Right renal pelvis (tissue), 4 donors: ENCODE measurements around the gene PRSS8. TPM values are rescaled to one million over a fixed set of nuclear protein-coding genes. Genes with fewer than 3 reads are reported as not detected.
"Not testable (repeated sequence)": the region's sequence is repeated elsewhere in the genome, so short reads cannot be mapped to it uniquely, and the experiment has no call there.

Experiments used
- DNase-seq, 4 donors: peaks; one replicate each; pipeline ENCODE4 v3.0.0-alpha.2; 2013; ENCODE audit warnings: low read depth in 4 of 4, low spot score in 3 of 4, missing footprints in 1 of 4
- polyA plus RNA-seq, 4 donors: library from polyadenylated mRNA; unstranded; fragments of 120-200 nt; gene quantifications; one replicate each; pipeline ENCODE4 v1.2.1, GENCODE V29; 2013; ENCODE audit not compliant: insufficient read length in 4 of 4

Gene PRSS8
- polyA plus RNA-seq, 4 donors, result 58.9 to 87.4 (median 63.5) TPM

DNA sequence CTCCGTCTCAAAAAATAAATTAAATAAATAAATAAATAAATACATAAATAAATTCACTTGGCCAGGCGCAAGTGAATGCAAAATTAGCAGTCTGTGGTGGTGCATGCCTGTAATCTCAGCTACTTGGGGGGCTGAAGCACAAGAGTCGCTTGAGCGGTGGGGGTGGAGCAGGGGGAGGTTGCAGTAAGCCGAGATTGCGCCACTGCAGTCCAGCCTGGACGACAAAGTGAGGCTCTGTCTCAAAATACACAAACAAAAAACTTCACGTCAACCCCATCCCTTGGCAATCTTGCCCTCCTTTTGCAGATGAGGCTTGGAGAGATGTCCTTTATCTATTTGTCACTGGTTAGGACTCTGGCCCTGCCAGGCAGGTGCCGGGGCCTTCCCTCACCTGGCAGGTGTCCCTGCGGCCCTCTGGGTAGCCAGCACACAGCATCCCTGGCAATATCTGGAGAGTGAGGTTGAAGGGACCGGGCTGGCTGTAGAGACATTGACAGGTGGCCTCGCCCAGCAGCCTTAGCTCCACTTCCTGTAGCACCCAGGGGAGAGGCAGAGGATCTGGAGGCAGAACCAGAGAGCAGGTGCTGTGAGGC is 10.0 kb upstream of the PRSS8 start:
- no peak for DNase-seq

DNA sequence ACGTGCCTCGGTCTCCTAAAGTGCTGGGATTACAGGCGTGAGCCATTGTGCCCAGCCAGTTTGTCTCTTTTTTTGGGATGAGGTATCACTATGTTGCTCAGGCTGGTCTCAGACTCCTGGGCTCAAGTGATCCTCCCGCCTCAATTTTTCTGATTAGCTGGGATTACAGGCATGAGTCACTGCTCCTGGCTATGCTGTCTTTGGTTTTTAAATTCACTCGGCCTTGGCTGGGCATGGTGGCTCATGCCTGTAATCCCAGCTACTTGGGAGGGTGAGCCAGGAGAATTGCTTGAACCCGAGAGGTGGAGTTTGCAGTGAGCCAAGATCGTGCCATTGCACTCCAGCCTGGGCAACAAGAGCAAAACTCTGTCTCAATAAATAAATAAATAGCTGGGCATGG is 8.9 kb upstream of the PRSS8 start:
- DNase-seq, result not testable (repeated sequence)

DNA sequence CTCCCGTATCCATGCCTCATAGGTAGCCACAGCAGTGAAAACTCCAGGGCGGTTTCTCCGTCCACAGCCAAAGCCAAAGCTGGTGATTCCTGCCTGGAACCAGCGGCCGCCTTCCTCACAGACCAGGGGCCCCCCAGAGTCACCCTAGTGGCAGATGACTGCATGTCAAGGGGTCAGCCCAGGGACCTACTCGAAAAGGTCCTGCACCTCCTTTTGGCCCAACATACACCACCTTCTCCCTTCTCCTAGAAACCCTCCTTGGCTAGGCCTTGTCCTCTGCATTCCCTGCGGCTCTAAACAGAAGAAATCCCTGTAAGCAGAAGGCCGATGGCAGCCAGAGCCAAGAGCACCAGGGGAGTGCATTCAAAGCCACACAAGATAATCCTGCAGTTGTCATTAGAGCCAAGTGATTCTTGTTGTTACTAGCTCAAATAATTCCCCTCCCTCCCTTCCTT is 8.2 kb upstream of the PRSS8 start:
- no peak for DNase-seq

DNA sequence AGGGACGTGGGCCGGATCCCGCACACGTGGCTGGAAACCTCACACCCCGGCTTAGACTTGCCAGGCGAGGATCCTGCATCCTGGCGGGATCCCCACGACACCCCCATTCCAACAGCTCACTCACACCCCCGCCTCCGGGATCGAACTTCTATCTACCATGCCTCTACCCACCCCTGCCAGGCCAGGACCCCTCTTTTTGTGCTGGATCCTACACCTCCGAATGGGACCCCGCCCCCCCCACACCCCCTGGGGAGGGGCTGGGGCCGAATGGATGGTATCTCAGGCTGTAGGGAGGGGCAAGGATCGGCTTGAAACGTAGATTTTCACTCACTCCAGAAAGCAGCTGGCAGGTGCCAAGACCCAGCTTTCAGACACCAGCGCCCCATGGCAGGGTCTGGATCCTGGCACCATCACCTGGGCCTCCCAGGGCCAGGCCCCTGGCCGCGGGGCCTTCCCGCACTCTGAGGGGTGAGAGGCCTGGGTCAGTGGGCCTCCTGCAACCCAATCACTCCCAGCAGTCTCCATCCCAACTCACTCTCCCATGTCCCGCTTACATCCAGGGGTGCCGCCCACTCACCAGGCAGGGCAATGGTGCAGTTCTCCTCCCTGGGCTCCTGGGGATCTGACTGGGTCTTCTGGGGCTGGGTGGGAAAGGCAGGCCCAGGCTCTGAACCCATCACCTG is 7.6 kb upstream of the PRSS8 start:
- DNase-seq, result no peak

DNA sequence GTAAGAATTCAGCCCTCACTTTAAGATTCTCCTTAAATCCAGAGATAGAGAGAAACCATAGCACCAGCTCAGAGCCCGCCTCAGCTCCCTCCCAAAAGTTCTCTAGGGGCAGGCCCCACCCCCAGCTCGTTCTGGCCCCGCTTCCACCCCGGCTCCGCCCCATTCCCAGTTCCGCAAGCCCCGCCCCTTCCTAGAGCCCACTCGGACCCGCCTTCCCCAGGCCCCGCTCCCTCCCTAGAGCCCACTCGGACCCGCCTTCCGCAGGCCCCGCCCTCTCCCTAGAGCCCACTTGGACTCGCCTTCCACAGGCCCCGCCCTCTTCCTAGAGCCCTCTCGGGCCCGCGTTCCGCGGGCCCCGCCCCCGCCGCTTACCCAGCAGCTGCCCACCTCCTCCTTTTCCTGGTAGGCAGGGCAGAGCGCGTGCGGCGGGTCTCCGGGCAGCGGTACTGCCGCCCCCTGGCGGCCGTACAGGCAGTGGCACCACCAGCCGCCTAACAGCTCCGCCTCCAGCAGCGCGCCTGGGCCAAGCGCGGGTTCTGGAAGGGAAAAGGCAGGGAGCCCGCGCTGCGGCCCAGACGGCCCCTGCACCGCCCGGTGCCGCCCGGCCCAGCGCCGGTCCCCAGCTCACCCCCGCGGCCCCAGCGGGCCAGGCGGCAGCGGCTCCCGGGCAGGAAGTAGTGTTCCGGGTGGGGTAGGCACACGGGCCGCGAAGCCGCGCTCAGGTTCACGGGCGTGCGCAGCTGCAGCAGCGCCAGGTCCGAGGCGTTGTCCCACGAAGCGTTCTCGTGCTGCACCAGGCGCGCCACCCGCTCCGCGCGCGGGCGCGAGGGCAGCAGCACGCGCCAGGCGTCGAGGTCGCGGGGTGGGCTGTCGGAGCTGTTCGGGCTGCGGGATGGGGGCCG is 6.8 kb upstream of the PRSS8 start:
- peak; percentile 96 to 99 (median 98) for DNase-seq

DNA sequence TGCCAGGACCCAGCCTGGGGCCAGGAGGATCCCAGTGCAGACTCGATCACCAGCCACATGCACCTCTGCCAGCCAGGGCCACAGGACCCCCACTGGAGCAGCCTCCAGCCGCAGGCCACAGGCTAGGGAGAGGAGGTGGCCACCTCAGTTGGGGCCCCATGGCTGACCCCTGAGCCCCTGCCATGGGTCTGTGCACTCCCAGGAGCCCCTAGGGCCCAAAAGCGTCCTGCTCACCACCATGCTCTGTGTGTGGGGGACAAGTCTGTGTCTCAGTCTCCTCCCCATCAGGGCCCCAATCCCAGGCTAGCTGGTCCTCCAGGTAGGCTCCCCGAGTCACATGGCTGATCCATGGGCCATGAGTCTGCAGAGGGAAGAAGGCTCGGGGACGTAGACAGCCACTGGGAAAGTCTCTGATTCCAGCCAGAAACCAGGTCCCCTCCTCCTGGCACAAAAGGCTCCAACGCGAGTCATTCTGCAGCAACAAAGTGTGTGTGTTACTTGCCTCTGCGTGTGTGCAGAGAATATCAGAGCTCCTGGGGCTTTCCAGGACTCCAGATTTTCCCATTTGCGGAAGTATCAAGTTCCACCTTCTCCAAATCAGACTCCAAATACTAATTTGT is 6.1 kb upstream of the PRSS8 start:
- DNase-seq, result no peak

DNA sequence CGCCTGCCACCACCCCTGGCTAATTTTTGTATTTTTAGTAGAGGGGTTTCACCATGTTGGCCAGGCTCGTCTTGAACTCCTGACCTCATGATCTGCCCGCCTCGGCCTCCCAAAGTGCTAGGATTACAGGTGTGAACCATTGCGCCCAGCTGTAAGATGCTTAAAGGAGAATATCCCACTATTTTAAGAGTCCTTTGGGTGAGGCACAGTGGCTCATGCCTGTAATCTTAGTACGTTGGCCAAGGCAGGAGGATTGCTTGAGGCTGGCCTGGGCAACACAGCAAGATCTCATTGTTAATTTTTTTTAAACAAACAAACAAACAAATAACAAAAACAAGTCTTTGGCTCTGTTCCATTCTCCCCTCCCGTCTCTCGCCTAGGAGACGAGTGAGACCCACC is 5.5 kb upstream of the PRSS8 start:
- DNase-seq, result not testable (repeated sequence)

DNA sequence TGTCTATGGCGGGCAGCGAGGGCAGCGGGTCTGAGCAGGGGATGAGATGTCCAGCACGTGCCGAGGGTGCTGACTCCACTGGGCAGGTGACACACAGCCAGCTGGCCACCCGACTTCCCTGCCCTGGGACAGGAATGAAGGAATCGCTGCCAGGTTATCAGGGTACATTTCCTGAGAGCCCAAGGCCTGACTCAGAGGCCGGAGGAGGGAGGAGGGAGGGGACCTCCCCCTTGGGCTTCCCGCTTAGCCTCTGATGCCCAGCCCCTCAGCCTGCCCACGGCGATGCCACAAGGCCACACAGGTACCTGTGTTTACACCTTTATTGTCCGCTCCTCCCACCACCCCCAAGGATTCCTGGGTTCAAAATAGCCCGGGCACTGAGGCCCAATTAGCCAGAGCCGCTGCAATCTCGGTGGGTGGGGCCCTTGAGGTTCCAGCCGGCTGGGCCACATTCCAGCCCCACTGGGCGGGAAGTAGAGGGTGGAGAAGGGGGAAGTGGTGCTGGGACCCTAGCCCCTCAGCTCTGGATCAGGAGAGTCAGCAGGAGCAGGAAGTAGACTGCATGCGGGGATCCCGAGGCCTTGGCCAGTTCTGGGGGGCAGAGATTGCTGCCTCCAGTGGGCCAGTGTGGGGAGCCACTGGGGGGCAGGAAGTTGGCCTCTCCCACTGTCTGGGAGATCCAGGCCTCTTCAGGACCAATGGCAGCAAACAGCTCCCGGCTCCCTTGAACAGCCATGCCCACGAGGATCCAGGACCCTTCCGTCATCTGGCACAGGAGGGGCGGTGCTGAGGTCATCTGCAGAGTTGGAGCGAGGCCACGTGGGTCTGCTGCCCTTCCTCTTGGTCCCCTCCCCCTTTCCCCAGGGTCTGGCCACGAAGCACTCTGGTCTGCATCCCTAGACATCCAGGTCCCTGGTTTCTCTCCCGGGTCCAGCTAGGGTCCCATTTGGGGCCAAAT is 3.4 kb upstream of the PRSS8 start:
- no peak for DNase-seq

DNA sequence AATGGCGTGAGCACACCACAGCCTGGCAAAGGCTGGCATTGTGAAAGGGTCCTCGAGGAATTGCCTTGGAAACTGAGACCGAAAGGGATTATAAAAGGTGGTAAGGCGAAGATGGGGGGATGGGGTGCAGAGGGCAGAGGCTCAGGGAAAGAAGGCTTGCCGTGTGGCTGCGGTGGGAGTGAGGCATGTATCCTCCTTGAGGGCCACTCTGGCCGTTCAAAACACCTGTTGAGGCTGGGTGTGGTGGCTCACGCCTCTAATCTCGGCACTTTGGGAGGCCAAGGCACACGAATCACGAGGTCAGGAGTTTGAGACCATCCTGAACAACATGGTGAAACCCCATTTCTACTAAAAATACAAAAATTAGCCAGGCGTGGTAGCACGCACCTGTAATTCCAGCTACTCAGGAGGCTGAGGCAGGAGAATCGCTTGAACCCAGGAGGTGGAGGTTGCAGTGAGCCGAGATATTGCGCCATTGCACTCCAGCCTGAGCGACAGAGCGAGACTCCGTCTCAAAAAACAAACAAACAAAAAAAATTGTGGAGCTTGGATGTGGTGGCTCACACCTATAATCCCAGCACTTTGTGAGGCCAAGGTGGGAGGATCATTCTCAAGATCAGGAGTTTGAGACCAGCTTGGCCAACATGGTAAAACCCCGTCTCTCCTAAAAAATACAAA is 1.4 kb upstream of the PRSS8 start:
- not testable (repeated sequence) for DNase-seq

DNA sequence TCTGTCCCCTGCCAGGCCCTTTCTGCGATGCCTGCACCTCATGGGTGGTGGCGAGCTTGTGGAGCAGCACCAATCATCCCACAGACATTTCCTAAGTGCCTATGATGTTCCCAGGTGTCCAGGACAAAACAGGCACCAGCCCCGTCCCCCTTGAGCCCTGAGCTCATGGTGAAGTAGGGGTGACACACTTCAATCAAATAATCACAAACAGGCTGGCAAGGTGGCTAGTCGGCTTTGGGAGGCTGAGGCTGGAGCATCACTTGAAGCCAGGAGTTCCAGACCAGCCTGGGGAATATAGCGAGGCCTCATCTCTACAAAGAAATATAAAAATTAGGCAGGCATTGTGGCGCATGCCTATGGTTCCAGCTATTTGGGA is 748 bp upstream of the PRSS8 start:
- DNase-seq, result no peak

DNA sequence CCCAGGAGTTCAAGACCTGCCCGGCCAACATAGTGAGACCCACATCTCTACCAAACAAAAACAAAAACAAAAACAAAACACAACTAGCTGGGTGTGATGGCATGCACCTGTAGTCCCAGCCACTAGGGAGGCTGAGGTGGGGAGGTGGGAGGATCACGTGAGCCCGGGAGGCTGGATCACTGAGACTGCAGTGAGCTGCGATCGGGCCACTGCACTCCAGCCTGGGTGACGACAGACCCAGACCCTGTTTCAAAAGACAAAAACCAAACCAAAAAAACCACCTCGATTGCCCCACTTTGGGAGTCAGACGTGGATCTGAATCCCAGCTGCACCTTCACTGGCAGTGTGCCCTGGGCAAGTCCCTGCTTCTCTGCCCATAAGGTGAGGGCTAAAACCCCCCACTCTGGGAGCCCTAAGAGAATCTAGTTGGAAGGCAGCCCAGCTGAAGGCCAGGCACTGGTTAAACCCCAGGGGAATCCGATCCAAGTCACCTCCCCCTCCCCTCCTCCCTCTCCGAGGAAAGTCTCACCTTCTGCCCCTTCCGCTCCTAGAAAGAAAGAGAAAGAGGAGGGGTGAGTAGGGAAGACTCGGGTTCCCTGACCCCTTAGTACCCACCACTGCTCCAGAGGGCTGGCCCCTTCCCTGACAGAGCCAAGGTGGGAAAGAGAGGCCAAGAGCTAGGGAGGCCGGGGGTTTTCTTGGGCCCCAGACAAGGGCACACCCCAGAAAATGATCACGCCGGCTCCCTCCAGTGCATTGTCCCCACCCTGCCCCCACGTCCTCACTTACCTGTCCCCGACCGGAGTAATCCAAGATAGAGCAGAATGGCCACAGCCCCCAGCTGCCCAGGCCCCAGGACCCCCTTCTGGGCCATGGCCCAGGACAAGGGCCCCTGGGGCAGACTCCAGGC is 647 bp downstream of the PRSS8 start:
- no peak for DNase-seq

DNA sequence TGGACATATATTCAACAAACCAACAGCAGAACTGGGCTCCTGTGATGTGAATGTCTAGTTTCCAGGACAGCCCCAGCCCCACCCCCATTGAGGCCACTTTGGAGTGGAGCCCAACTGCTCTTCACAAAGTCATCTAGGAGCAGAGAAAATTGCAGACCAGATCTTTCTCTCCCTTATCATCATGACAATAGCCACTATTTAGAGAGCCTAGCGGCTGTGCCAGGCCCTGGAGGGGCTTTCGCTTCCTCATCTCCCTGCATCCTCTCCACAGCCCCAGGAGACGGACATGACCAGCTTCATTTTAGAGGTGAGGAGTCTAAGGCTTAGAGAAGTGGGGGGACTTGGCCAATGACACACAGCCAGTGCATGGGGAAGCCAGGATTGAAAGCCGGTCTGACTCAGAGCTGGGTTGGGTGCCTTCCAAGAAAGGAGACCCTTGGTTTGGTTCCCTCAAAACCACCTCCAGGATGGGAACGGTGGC is 1.4 kb downstream of the PRSS8 start:
- DNase-seq, result no peak

DNA sequence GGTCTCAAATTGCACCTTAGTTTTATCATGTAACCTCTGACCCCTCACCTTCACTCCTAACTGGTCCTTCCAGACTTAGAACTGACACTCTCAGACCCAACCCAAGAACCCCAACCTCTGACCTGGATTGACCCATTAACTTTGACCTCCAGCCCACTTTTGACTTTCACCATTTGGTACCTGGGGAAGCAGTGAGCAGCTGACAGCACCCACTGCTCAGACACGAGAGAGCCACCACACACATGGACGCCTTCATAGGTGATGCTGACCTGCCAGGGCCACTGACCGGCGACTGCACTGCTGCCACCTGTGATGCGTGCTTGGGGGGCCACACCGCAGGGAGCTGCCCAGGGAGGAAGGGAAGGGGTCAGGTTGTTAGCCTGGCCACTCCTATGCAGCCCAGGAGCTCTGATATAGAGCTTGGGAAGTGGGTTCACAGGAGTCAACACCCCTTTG is 2.5 kb downstream of the PRSS8 start:
- no peak for DNase-seq

DNA sequence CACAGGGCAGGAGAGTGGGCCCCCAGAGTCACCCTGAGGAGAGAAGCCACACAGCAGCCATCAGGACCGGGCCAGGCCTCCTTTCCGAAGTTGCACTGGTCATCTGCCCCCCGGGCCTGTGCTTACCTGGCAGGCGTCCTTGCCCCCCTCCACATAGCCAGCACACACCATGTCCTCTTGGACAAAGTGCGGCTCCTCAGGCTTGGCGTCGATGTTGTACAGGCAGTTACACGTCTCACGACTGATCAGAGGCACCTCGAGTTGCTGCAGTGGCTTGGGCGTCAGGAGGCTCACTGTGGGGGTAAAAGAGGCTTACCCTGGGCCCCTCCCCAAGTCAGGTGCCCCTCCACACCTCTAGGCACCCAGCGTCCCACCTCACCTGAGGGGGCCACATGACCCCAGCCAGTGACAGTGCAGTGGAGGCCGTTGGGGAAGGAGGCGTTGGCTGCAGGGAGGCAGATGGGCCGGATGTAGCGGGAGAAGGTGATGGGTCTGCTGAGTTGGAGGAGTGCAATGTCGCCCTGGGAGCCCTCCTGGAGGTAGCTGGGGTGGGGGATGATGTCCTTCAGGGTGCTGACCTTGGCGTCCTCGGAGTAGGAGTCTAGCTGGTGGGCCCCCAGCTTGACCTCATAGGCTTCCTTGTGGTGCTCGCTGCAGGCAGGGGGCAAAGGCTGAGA is 3.1 kb downstream of the PRSS8 start:
- DNase-seq, result no peak

DNA sequence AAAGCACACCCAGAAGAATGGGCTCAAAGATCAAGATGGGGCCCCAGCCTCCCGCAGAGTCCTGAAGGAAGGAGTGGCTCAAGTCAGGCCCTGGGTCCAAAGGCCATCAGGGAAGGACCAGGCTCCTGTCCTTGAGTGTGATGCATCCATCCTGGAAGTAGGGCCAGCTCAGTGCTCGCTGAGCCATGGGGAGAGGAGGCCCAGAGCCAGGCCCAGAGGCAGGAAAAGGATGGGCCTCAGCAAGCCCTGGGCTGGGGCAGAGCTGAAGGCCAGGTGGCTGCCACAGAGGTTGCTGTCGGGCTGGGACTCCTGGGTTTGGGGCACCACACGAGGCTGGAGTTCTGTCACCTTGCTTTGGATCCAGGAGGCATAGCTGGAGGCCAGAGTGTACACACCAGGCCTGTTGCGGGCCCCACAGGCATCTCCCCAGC is 3.7 kb downstream of the PRSS8 start:
- no peak for DNase-seq

DNA sequence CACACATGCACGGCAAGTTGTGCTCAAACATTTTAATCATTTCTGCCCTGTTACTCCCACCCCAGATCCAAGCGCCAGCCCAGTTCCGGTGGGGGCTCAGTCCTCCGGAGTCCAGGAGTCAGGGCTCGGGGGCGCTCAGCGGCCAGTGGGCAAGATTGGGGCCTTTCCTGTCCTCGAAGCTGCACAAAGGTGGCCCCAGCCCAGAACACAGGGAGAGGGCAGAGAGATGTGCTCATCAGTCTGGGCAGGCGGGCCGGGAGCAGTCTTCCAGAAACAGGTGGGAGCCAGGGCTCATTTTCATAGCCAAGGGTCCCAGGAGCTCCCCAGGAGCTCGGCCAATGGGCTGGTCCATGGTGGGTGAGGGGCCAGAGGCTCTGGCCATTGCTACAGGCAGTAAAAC is 4.1 kb downstream of the PRSS8 start:
- DNase-seq, result no peak

DNA sequence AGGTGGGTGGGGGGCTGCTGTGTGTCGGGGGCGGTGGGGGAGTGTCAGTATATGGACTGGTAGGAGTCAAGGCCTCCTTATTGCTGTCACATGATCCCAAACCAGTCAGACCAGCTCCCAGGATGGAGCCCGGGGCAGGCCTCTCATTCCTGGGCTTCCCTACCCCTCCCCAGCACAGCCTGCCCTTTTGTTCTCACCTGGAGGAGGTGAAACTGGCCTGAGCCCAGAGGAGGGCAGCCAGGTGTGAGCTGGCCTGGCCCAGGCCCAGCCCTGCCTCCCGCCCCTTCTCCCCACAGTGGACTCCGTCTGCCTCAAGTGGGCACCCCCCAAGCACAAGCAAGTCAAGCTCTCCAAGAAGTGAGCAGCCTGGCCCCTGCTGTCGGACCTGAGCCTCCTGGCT is 4.6 kb downstream of the PRSS8 start:
- DNase-seq, result no peak
